Mucosa of rectum (tissue), 2 donors: ENCODE data around the gene ARMH3.

Experiments used
- H3K27ac ChIP-seq, 2 donors: one replicate each; pipeline ENCODE4 v1.7.0; 2013; ENCODE audit warnings: inconsistent platforms in 2 of 2, low read depth in 2 of 2, low read length in 2 of 2
- H3K27me3 ChIP-seq, 2 donors: one replicate each; pipeline ENCODE4 v1.7.0; 2013; ENCODE audit warnings: low read length in 2 of 2; ENCODE audit not compliant: control insufficient read depth in 2 of 2, insufficient read depth in 2 of 2
- H3K36me3 ChIP-seq, 2 donors: one replicate each; pipeline ENCODE4 v1.7.0; 2013; ENCODE audit warnings: low read length in 2 of 2; ENCODE audit not compliant: control insufficient read depth in 2 of 2, insufficient read depth in 2 of 2
- H3K4me1 ChIP-seq, 2 donors: one replicate each; pipeline ENCODE4 v1.7.0; 2013; ENCODE audit warnings: low read length in 2 of 2, mild to moderate bottlenecking in 1 of 2; ENCODE audit not compliant: control insufficient read depth in 2 of 2, insufficient read depth in 2 of 2
- H3K4me3 ChIP-seq, 2 donors: one replicate each; pipeline ENCODE4 v1.7.0; 2013; ENCODE audit warnings: low read length in 2 of 2
- H3K9ac ChIP-seq, 2 donors: one replicate each; pipeline ENCODE4 v1.7.0; 2013; ENCODE audit warnings: low read length in 2 of 2, low read depth in 1 of 2, mild to moderate bottlenecking in 1 of 2
- H3K9me3 ChIP-seq, 2 donors: one replicate each; pipeline ENCODE4 v1.7.0; 2013; ENCODE audit warnings: low read length in 2 of 2; ENCODE audit not compliant: control insufficient read depth in 2 of 2
- donor health status: healthy.
- donor health status: Normal muscosa, but diverticular disease.

ARMH3 gene, protein sequence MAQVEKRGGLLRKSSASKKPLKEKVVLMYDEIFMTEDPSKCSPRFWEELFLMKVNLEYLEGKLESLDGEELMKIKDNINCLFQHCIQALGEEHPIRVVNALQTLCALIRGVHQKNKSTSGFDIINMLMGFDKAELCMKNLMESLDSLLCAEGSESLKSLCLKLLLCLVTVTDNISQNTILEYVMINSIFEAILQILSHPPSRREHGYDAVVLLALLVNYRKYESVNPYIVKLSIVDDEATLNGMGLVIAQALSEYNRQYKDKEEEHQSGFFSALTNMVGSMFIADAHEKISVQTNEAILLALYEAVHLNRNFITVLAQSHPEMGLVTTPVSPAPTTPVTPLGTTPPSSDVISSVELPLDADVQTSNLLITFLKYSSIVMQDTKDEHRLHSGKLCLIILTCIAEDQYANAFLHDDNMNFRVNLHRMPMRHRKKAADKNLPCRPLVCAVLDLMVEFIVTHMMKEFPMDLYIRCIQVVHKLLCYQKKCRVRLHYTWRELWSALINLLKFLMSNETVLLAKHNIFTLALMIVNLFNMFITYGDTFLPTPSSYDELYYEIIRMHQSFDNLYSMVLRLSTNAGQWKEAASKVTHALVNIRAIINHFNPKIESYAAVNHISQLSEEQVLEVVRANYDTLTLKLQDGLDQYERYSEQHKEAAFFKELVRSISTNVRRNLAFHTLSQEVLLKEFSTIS

GRCh38 chr10:102055647-102056419, at the start of gene ARMH3:
Gene ARMH3, minus strand, starts transcription at chr10:102056173. Its CDS starts 16,059 bp downstream, at chr10:102040114.
- no peaks in the 10 kb centered on the region for H3K27me3 ChIP-seq
- H3K9me3 ChIP-seq = no peaks in the 10 kb centered on the region
- peaks cover 0 to 4% of the 10 kb centered on the region in 2 donors for H3K4me1 ChIP-seq
- H3K9ac ChIP-seq = peak within 1 kb of the TSS; percentile 71 to 97
- H3K27ac ChIP-seq = peak within 1 kb of the TSS; percentile 92 to 94
- peak within 1 kb of the TSS; percentile 77 to 98 for H3K4me3 ChIP-seq
- no peaks in the 10 kb centered on the region for H3K36me3 ChIP-seq

DNA sequence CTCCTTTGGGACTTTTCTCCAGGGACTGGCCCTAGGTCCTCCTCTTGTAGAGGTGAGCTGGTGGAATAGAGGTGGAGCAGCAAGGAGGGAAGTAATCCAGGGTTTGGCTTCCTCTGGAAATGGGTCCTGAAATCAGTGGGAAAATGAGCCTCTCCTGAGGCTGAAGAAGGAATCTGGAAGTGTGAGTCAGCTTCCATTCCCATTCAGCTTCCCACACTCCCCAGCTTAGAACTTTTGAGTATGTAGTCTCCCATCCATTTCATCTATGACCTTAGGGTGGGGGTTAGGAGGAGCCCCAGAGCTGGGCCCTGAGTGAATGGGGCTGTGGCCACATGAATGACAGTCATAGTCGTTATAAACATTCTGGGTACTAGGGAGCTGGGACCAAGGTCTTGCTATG, 46.4 kb upstream of the ARMH3 start:
- no peaks in the 10 kb centered on the region for H3K9me3 ChIP-seq
- no peak overlapping the region for H3K4me3 ChIP-seq
- H3K9ac ChIP-seq = no peak overlapping the region
- H3K27ac ChIP-seq = no peak overlapping the region
- peaks cover 0 to 9% of the 10 kb centered on the region in 2 donors for H3K36me3 ChIP-seq
- H3K27me3 ChIP-seq = no peaks in the 10 kb centered on the region
- H3K4me1 ChIP-seq = peaks cover 0 to 3% of the 10 kb centered on the region in 2 donors

DNA sequence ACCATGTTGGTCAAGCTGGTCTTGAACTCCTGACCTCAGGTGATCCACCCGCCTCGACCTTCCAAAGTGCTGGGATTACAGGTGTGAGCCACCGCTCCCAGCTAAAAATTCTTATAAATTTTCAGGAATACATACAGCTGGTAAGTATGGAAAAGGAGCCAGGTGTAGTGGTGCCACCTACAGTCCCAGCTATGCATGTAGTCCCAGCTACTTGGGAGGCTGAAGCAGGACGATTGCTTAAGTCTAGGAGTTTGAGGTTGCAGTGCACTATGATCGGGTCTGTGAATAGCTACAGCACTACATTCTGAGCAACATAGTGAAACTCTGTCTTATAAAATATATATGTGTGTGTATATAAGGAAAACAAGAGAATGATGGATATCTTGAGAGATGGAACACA, 45.2 kb upstream of the ARMH3 start:
- H3K4me1 ChIP-seq = peaks cover 0 to 3% of the 10 kb centered on the region in 2 donors
- H3K9ac ChIP-seq = no peak overlapping the region
- H3K4me3 ChIP-seq = no peak overlapping the region
- H3K36me3 ChIP-seq = no peaks in the 10 kb centered on the region
- no peaks in the 10 kb centered on the region for H3K9me3 ChIP-seq
- no peak overlapping the region for H3K27ac ChIP-seq
- H3K27me3 ChIP-seq = no peaks in the 10 kb centered on the region

- H3K27me3 ChIP-seq = no peaks in the 10 kb centered on the region
- H3K4me1 ChIP-seq = no peaks in the 10 kb centered on the region
- H3K4me3 ChIP-seq = no peak overlapping the region
- no peak overlapping the region for H3K9ac ChIP-seq
- no peaks in the 10 kb centered on the region for H3K36me3 ChIP-seq
- no peaks in the 10 kb centered on the region for H3K9me3 ChIP-seq
- H3K27ac ChIP-seq = no peak overlapping the region
Observed at GRCh38 chr10:102096449-102096848, 40.5 kb upstream of the ARMH3 start.

DNA sequence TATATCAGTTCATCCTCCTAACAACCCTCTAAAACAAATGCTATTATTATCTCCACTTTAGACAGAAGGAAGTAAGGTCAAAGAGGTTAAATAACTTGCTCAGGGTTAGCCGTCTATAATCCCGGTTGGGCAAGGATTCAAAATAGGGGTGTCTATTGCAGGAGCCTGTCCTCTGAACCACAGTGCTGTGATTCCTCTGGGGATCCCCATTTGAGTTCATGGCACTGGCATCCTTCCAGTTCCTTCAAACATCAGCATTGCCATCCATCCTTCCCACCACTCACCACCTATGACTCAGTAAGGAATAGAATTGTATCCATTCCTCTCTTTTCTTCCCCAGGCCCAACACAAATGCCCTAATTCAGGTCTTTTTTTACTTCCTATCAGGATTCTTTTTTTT, 34.8 kb upstream of the ARMH3 start:
- Histone ChIP-seq H3K4me1 (no peaks in the 10 kb centered on the region), H3K4me3 (no peak overlapping the region), H3K36me3 (no peaks in the 10 kb centered on the region), H3K9ac (no peak overlapping the region), H3K27ac (no peak overlapping the region), H3K27me3 (no peaks in the 10 kb centered on the region), H3K9me3 (no peaks in the 10 kb centered on the region)

DNA sequence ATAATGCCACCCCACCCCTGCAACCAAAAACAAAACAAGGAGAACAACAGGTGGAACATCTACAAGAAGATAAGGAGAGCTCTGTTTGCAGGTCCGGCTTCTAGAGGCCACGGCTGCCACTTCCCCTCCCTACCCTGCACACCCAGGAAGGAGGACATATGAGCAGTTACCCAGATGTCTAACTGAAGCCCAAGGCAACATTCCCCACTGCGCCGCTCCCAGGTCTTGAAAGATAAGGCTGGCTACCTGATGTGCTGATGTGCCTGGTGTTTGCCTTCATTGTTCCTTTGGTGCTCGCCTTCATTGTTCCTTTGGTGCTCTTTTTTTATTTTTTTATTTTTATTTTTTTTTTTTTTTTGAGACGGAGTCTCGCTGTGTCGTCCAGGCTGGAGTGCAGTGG, 30.2 kb upstream of the ARMH3 start:
- Histone ChIP-seq H3K27me3 (no peaks in the 10 kb centered on the region), H3K36me3 (no peaks in the 10 kb centered on the region), H3K4me1 (no peaks in the 10 kb centered on the region)

GRCh38 chr10:102085336-102085735, 29.4 kb upstream of the ARMH3 start:
- no peaks in the 10 kb centered on the region for H3K27me3 ChIP-seq
- H3K36me3 ChIP-seq = no peaks in the 10 kb centered on the region
- no peak overlapping the region for H3K27ac ChIP-seq
- H3K9ac ChIP-seq = no peak overlapping the region
- H3K9me3 ChIP-seq = no peaks in the 10 kb centered on the region
- no peak overlapping the region for H3K4me3 ChIP-seq
- H3K4me1 ChIP-seq = no peaks in the 10 kb centered on the region

More for the DNA sequence above, 30.2 kb upstream of the ARMH3 start:
- Histone ChIP-seq H3K27ac (no peak overlapping the region), H3K9me3 (no peaks in the 10 kb centered on the region), H3K4me3 (no peak overlapping the region), H3K9ac (no peak overlapping the region)

GRCh38 chr10:102083541-102083940, 27.6 kb upstream of the ARMH3 start:
- no peak overlapping the region for H3K9ac ChIP-seq
- H3K4me1 ChIP-seq = no peaks in the 10 kb centered on the region
- no peak overlapping the region for H3K27ac ChIP-seq
- H3K36me3 ChIP-seq = no peaks in the 10 kb centered on the region
- no peaks in the 10 kb centered on the region for H3K9me3 ChIP-seq
- H3K27me3 ChIP-seq = no peaks in the 10 kb centered on the region
- no peak overlapping the region for H3K4me3 ChIP-seq

DNA sequence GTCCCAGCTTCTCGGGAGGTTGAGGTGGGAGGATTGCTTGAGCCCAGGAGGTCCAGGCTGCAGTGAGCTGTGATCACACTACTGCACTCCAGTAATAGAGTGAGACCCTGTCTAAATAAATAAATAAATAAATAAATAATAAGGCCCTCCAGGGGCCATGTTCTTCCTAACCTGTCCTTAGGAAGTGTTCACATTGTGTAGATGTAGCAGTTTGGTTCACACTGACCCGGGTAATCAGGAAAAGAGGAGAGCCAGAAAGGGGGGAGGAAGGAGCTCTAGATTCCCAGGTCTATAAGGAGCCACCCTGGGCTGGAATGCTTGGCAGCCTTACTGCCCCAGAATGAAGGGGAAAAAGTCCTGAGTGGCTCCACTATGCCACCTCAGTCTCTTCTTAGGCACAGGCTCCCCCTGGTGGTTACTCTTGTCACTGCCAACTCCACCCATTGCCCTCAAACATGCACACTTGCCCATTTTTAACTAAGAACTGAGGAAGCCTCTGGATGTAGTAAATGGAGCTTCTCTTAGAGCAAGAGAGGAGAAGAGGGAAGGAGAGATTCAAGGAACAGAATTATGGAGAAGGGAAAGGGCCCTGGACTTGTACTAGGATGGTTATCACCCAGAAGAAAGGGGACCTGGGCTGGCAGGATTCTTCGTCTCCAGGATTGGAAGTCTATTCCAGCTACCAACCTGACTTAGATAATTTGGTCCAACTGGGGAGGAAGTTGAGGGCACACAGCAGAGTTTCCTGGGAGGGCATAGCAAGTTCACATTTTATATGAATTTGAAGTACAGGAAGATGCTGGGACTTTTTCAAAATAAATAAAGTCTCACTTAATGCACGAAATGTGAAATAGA, 16.9 kb upstream of the ARMH3 start:
- Histone ChIP-seq H3K36me3 (peaks cover 0 to 3% of the 10 kb centered on the region in 2 donors), H3K27me3 (no peaks in the 10 kb centered on the region), H3K4me3 (no peak overlapping the region), H3K9me3 (no peaks in the 10 kb centered on the region), H3K4me1 (no peaks in the 10 kb centered on the region), H3K27ac (no peak overlapping the region), H3K9ac (no peak overlapping the region)
